GM04504 (cell line): ENCODE data around the gene CDYL2.
"Not testable (repeated sequence)": the region's sequence is repeated elsewhere in the genome, so short reads cannot be mapped to it uniquely, and the experiment has no call there.

Experiments used
- DNase-seq: peaks from one replicate; pipeline ENCODE4 v3.0.0-alpha.2; 2012; ENCODE audit warnings: low read depth

CDYL2 gene

DNA sequence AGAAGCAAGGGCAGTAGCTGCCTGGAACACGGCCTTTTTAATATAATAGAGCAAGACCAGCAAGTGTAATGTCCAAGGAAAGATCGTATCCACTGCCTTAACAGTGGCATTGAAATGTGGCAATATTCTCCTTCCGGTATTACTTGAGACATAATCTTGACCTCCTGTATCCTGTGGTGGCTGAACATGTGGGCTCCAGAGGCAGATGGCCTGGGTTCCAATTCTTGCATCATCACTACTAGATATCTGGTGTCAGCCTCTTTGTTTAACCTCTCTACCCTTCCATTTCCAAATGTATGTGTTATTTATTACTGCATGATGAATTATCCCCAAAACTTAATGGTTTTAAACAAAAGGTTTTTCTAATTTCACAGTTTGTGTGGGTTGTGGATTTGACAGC is 3.5 kb upstream of the CDYL2 start:
- DNase-seq, result no peak

DNA sequence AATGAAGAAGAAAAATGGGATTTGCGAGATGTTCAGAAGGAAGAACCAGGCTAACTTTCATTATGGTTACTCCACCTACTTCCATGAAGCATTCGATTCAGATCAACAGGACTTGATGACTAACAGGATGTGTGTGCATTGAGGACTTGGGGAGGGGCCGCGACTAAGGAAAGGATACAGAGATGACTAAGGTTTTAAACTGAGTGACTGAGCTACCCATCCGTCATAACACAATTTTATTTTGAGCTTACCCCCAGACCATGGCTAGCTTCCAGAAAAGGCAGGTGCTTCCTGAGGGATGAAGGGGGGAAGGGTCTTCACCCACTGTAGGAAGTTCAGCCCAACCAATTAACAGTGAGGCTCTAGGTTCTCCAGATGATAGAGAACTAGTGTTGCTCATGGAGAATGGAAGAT is 2.5 kb upstream of the CDYL2 start:
- peak; percentile 20 for DNase-seq

DNA sequence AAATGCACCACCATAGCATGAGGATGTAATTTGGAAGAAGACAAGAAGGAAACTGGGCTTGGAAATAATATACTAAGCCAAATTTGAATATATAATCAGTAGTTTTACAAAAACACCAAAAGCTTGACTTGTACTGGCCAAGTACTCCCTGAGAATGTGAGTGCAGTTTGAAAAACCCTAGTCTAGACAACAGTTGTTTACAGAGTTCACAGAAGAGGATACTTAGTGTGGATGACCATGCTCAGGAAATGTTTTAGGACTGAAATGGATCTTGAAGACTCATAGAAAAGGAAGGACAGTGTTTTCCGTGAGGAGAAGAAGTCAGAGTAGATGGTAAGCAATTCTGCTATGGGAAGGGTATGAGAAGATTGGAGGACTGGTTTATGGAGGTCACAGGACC is 1.9 kb upstream of the CDYL2 start:
- DNase-seq, result no peak

DNA sequence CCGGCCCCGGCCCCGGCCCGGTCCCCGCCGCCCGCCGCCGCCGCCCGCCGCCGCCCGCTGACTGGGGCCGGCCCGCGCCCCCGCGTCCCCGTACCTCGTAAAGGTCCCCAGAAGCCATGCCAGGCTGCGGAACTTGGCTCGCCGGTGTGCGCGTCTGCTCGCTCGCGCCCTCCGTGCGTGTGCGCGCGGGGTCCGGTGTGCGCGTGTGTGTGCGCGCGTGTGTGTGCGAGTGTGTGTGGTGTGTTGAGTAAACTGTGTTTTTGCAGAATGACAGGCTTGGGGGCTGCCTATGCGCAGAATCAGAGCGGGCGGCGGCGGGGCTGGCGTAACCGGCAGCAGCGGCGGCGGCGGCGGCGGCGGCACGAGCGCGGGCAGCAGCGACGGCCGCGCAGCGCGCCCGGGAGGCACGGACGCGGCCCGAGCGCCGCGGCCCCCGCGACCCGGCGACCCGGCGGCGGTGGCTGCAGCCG is 307 bp downstream of the CDYL2 start:
- DNase-seq, result peak; percentile 26

DNA sequence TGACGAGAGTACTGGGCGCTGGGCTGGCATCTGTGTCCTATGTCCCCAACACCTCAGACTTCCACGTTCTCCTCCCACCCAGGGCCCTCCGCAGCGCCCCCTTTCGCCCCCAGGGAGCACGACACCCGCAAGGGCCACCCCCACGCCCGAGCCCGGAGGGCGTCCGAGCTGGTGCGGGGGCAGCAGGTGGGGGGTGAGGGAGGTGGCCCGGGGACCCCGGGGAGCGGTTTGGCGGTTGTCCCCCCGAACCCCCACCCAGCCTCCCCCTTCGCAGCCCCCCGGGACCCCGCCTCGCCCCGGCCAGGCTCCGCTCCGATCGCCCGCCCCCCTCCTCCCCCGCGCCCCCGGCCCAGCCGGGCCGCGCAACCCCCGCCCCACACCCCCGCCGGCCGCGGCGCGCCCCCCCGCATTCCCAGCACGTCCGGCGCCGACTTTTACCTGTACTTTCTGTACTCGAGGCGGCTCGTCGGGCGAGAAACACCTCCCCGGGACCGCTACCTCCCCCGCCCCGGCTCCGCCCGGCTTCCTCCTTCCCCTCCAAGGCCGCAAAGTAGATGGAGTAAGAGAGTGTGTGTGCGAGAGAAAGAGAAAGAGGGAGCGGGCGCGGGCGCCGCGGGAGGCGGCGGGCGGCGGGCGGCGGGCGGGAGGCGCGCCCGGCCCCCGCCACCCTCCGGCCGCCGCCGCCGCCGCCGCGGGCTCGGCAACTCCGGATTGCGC is 901 bp downstream of the CDYL2 start:
- no peak for DNase-seq

DNA sequence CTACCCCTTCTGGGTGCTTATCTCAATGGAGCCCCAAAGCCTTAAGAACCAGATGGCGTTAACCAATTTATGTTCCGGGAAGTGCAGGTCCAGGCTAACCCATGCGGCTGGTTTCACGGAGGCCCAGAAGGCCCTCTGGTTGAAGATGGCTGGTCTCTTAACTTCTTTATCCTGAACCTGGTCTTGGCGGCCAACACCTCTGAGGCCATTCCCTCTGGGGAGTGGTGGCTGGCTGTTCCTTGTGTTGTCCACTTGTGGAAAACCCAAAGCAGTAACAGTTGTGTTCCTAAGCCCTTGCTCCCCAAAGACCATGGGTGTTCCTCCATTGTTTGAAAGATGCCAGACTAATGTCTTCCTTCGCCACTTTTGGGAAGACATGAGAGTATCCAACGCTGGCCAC is 1.5 kb downstream of the CDYL2 start:
- DNase-seq, result no peak

DNA sequence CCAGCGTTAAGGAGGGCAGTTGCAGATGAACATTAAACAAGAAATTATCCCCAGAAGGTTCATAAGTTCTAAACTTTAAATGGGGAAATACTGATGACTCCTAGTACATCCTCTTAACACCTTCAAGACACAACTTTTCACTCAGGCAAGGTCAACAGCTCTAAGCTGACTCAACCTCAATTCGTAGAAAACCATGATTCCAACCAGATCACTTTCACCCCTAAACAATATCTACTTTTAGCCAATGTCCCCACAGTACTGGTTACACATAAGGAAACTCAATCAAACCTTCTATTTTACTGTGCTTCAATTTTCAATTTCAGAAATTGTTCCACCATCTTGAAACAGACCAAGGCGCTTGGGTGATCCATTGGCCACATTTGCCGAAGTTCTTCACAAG is 2.3 kb downstream of the CDYL2 start:
- no peak for DNase-seq

DNA sequence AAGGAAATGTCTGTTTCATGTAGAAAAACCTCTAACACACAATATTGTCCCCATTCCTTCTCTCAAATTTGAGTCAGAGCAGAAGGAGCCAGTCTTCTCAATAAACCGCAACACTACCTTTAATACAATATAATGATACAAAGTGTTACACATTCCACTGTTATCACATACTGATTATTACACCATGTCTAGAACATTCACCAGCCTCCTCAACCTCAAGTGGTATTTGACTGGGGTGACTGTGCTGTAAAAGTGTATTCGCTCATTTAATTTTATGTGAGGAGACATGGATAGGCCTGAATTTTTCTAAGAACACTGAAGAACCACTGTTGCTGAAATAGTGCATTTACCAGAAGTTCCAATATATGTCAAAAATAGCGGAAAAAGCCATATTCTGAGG is 10.3 kb downstream of the CDYL2 start:
- no peak for DNase-seq

DNA sequence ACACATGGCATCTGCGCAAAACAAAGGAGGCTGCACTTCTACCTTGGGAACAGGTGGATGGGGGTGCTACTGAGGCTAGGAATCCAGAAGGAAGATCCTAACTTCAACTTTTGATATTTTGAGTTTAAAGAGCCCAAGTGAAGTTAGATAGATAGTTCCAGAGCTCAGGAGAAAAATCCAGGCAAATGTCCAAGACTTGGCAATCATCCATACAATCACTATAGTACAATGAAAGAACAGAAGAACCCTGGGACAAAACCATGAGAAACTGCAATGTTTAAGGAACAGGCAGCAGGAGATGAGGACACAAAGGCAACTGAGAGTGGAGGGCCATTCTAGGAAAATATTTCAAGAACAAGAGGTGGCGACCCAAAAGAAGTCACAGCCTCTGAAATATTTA is 12.4 kb downstream of the CDYL2 start:
- DNase-seq, result no peak

DNA sequence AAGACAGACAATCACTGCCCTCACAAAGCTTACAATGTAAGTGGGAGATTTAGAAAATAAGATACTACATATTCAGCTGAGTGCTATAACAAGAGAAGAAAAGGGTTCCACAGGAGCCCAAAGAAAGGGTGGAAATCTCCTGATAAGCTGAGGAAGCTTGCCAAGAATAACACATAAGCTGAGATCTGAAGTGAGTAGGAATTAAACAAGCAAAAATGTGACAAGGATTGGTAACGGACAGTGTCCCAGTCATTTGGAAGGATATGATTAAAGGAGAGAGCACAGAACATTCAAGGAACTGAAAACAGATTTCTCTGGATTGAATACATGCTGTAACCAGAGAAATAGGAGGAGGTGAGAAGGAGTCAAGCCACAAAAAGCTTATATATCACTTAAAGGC is 13.0 kb downstream of the CDYL2 start:
- no peak for DNase-seq

DNA sequence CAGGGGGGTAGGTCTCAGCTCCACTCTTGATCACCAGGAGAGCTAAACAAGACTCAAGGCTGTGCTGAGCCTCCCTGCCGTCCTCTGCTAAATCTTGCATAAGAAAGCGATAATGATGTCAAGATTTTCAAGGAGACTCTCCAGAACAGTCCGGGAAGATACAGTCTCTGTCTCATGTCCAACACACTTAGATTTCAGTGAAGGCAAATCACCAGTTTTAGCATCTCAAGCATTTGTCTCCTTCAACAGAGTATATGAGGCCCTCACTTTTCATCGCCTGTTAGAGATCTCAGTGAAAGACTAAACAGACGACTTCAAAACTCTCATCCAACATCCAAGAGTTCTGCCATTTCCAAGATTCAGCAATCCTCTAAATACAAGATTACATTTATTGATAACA is 13.6 kb downstream of the CDYL2 start:
- DNase-seq, result no peak

DNA sequence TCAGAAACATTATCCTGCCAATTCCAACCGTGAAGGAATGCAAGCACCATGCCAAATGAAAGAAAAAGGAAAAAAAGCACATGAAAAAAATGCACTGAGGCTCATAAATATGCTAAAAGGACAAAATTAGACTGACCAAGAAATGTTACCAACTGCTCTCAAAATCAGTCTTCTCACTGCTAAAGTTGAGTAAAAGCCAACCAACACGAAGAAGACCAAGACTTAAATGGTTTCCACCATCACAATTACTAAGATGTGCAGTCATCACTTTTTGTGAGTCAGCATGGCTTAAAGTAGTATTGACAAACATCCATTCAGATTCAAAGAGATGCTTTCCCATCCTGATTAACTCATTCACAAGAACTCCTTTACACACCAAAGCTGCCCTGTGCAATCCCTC is 16.4 kb downstream of the CDYL2 start:
- peak; percentile 29 for DNase-seq

DNA sequence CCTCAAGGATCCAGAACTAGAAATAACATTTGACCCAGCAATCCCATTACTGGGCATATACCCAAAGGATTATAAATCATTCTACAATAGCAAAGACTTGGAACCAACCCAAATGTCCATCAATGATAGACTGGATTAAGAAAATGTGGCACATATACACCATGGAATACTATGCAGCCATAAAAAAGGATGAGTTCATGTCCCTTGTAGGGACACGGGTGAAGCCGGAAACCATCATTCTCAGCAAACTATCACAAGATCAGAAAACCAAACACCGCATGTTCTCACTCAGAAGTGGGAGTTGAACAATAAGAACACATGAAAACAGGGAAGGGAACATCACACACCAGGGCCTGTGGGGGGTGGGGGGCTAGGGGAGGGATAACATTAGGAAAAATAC is 17.8 kb downstream of the CDYL2 start:
- not testable (repeated sequence) for DNase-seq

DNA sequence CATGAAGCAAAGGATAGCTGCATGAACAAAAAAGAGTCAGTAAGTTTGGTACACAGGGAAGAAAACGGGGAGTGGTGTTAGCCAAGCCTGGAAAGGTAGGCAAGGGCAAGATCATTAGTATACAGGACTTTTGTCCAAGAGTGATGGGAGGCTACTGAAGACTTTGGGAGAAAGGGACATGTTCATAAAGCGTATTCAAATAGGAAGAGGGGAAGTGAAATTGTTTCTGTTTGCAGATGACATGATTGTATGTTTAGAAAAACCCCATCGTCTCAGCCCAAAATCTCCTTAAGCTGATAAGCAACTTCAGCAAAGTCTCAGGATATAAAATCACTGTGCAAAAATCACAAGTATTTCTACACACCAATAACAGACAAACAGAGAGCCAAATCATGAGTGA is 19.4 kb downstream of the CDYL2 start:
- DNase-seq, result no peak

DNA sequence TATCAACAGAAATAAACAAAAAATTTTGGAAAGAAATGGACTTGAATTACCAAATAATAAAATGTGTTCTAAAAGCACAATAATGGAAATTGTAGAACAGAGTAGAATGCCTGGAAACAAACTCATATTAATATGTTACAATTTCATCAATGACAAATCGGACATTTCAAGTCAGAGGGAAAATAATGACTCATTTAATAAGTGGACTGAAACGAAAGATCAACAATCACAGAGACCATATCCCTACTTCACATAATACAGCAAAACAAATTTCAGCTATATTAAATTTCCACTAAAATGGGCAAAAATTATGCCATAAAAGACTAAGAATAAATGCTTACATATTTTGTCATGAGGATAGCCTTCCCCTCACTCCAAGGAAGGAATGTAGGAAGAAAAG is 25.7 kb downstream of the CDYL2 start:
- DNase-seq, result no peak

DNA sequence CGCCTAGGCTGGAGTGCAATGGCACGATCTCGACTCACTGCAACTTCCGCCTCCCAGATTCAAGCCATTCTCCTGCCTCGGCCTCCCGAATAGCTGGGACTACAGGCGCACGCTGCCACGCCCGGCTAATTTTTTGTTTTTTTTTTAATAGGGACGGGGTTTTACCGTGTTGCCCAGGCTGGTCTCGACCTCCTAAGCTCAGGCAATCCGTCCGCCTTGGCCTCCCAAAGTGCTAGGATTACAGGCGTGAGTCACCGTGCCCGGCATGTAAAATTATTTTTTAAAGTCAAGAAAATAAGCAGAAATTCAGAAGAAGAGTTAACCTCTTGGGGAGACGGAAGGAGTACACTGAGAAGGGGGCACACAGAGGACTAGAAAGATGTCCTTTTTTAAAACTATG is 27.5 kb downstream of the CDYL2 start:
- no peak for DNase-seq

DNA sequence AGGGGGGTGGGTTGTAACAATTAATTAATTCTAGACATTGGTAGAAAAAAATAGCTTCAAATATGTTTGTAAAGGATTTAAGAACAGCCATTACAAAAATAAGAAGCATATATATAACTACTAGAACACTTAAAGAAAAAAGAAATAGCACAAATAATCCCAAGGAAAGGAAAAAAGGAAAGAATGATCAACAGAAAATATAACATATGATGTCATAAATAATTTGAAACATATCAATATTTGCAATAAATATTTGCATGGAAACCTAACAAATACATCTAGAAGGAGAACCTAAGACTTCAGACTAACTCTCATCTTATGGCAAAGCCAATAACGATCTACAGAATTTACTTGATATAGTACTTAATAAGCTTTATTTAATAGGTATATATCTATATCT is 28.9 kb downstream of the CDYL2 start:
- DNase-seq, result no peak

DNA sequence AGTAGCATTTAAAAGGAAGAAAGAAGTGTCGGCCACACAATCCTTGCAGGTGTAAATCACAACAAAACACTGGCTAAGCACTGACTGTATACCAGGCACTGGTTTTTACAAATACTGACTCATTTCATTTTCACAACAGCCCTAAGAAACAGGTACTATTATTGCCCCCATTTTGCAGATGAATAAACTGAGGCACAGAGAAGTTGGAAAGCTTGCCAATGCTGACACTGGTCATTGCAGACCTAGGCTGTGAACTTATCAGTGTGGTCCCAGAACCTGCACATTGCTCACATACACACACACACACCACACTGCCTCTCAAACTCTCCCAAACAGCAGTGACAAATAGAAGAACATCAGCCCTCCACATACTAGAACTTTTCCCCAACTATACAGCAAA is 37.6 kb downstream of the CDYL2 start:
- no peak for DNase-seq

DNA sequence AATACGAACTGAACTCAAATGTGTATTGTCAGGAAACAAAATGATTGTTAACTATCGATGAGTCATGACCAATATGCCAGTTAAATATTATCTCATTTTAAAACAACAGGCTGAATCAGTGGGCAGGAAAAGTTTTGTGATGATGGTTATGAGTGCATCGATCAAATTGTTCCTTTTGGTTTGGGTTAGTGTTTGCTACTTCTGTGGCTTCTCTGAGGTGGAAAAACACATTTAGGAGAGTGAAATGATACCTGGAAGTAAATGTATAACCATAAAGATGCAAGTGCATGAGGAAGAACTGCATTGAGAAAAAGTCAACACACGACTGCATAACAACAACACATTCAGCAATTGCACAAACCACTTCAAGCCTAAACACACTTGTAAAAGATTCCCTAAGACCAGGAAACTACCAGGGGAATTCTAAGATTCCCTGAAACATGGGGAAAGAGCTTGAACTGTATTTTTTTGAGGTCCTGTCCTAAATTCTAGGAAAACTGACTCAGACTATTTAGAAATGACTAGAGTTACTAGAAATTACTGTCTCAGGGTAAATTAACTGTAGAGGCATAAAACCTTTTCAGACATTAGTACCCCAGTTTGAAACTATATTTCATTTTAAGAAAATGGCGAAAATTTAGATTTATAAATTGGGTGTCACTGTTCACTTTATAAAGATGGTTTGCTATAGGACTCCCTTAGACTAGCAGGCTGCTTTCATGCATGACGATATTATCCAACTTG is 44.8 kb downstream of the CDYL2 start:
- no peak for DNase-seq

DNA sequence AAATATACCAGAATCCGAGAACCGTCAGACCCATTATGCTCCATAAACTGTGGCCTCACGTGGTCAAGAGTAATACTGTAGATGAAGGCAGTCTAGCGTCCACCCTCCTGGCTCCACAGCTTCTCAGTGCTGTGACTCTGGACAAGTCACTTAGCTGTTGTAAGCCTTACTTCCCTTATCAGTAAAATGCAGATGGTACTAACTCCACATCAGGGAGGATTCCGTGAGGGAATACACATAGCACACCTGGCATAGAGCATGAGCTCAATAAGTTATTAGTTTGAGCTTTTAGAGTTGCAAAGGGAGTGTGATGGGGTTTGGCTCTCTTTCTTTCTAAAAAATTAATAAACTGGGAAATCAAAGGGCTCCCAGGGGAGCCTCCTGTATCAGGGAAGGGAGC is 49.9 kb downstream of the CDYL2 start:
- DNase-seq, result no peak

DNA sequence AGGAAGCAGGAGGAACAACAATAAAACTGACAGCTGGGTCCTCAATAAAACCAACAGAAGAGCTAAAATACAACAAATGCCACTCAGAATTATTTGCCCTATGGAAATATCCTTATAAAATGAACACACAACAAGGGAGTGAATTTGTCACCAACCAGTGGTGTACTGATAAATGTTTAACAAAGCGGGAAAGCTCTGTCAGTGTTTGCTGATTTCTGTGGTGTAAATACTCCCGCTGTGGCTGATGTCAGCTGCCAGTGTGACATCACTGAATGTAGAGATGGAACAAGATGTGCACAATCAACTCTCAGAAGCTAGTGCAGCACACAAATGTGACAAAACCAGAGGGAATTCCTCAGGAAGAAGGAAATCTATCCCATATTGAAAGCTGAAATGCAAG is 51.9 kb downstream of the CDYL2 start:
- no peak for DNase-seq

DNA sequence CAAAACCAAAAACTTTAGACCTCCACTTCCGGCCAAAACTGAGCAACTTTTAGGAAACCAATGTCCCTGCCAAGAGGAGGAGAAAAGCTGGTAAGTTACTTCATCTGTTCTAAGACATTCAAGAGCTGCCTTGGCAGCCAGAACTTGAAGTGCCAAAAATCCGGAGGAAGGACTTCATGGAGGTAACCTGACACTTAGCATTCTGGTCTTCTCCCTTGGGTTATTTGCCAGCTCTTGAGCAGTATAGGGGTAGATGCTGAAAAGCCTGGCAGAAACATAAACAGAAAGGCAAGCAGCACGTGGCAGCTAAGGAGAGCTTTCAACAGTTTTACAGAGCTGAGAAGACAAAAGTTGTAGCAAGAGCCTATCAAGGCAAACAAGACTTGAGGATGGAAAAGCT is 53.2 kb downstream of the CDYL2 start:
- peak; percentile 46 for DNase-seq

DNA sequence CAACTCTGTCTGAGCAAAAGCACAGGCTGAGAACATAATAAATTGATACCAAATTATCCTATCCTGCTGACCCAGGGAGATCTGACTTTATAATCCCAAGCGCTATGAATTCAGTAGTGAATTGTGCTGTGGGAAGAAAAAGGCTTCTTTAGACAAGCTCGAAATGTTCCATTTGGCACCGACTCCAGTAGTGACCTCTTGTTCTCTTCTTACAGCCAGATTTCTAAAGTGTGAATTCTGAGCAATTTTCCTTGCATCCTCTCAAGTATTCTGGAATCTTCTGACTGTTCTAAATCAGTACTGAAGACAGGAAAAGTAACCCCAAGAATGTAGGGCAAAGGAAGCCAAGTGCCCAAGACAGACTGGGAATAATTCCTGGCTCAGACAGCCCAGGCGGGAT is 58.2 kb downstream of the CDYL2 start:
- no peak for DNase-seq

DNA sequence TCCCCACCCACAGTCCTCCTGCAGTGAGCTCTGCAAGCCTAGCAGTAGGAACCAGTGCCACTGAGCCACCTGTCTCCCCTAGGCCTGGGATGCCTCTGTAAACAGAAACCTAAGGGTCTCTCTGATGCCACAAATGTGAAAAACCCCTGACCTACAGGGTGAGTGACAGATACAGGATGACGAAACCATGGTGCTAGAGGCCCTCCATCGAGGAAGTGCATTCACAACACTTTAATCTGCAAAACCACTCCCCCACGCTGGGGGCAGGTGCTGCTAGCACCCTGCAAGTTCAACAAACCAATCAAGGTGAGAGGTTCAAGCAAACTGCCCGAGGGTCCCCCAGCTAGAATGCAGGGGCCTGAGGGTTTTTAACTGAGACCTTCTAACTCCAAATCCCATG is 59.5 kb downstream of the CDYL2 start:
- no peak for DNase-seq
